Vagina (tissue), 2 donors: Measurements from ENCODE around the gene TNS4.

ENCODE experiments used
- CTCF ChIP-seq, 3 experiments: fragments of 450-650 bp in 2 of 3; fragments of 200-600 bp in 1 of 3; sonication (generic) in 1 of 3; IDR thresholded peaks; one replicate each; pipeline ENCODE4 v1.5.1; 2017 to 2019; ENCODE audit warnings: antibody characterized with exemption in 3 of 3, mild to moderate bottlenecking in 2 of 3, moderate library complexity in 2 of 3
- POLR2A ChIP-seq, 2 donors: fragments of 450-650 bp; IDR thresholded peaks; one replicate each; pipeline ENCODE4 v1.6.1; 2017; ENCODE audit warnings: antibody characterized with exemption in 2 of 2, mild to moderate bottlenecking in 2 of 2, moderate library complexity in 2 of 2
- POLR2AphosphoS5 ChIP-seq, 2 donors: sonication (generic); formaldehyde crosslinking; IDR thresholded peaks; one replicate each; pipeline ENCODE4 v1.9.0; 2017; ENCODE audit warnings: antibody characterized with exemption in 2 of 2, mild to moderate bottlenecking in 2 of 2, low read depth in 1 of 2; ENCODE audit not compliant: insufficient read depth in 1 of 2

DNA sequence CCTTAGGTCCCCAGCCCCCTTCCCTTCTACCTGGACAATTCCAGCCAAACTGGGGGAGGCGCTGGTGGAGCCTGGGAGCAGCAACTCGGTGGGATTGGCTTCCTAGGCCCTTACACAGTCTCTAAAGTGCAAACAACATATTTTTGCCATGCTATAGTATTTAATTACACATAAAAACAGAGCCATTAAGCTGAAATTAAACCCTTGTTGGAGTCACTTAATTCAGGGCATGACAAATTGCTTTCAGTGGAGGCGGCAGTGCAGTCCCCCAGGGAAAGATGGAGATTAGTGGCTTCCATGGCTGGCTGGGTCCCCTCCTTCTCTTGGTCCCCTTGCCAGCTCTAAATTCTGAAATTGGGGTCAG is 40.8 kb downstream of the TNS4 start:
- TF ChIP-seq CTCF (IDR thresholded peaks at IDR 0.05) (no peak), POLR2A (IDR thresholded peaks at IDR 0.05) (no peak), POLR2AphosphoS5 (IDR thresholded peaks at IDR 0.05; ENCODE audit: insufficient read depth in 1 of 2, low read depth in 1 of 2) (no peak)
